ENCODE results near the gene ZNF408.

Gene ZNF408

DNA sequence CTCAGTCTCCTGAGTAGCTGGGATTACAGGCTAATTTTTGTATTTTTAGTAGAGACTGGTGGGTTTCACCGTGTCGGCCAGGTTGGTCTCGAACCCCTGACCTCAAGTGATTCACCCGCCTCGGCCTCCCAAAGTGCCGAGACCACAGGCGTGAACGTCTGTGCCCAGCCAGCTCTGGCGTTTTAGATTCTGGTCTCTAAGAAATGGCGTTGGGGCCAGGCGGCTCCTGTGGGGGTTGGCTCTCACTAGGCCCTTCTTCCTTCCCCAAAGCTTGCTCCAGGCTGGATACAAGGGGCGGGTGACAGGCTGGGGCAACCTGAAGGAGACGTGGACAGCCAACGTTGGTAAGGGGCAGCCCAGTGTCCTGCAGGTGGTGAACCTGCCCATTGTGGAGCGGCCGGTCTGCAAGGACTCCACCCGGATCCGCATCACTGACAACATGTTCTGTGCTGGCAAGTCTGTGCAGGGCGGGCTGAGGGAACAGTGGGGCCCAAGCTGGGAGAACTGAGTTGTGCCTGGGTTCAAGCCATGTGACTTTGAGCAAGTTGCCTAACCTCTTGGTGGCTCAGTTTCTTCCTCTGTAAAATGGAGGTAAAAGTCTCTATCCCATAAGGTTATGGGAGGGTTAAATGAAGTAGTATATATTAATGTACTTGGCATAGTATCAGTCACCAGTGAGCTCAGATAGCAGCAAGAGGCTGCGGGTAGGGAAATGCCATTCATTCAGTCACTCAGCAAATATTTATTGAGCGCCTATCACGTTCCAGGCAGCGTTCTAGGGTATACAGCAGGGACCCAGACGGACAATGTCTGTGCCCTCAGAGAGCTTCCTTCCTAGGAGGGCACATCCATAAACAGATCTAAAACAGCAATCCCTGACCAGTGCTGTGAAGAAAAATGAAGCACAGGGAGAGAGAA lies 28.5 kb downstream of the ZNF408 start:
- no peak for DNase-seq

DNA sequence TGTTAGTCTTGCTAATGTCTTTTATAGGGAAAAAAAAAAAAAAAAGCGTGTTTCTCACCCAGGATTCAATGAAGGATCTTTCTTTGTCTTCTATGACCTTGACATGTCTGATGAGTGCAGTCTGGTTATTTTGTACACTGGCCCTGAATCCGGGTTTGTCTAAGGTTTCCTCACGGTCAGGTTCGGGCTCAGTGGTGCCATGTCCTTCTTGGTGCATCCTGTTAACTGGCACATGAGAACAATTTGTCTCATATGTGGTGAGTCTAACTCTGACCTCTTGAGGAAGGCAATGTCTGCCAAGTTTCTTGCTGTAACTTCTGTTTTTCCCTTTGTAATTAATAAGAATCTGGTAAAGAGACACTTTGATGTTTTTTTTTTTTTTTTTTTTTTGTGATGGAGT lies 30.7 kb downstream of the ZNF408 start:
- DNase-seq = no peak

- no peak for DNase-seq
These were observed 32.4 kb downstream of the ZNF408 start for GRCh38 chr11:46733234-46733633.

DNA sequence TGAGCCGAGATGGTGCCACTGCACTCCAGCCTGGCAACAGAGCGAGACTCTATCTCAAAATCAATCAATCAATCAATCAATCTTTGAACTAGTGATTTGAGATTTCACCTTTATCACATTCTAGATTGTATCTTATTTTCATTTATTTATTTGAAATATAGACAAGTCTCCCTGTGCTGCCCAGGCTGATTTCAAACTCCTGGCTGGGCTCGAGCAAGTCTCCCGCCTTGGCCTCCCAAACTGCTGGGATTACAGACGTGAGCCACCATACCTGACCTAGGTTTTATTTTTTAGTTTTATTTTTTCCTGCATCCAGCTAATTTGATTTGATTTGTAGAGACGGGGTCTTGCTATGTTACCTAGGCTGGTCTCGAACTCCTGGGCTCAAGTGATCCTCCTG lies 35.3 kb downstream of the ZNF408 start:
- DNase-seq = no peak

- no peak for DNase-seq
These were observed 35.8 kb downstream of the ZNF408 start for GRCh38 chr11:46736615-46737014.

DNA sequence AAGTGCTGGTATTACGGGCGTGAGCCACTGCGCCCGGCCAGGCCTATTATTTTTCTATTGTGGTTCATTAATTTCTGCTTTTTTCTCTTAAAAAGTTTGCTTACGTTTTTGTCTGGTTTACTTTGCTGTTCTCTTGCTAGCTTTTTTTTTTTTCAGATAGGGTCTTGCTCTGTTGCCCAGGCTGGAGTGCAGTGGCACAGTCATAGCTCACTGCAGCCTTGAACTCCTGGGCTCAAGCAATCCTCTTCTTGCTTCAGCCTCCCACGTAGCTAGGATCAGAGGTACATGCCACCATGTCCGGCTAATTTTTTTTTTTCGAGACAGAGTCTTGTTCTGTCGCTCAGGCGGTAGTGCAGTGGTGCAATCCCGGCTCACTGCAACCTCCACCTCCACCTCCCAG lies 36.9 kb downstream of the ZNF408 start:
- no peak for DNase-seq

- DNase-seq = no peak
These were observed 38.1 kb downstream of the ZNF408 start for GRCh38 chr11:46738887-46739286.

DNA sequence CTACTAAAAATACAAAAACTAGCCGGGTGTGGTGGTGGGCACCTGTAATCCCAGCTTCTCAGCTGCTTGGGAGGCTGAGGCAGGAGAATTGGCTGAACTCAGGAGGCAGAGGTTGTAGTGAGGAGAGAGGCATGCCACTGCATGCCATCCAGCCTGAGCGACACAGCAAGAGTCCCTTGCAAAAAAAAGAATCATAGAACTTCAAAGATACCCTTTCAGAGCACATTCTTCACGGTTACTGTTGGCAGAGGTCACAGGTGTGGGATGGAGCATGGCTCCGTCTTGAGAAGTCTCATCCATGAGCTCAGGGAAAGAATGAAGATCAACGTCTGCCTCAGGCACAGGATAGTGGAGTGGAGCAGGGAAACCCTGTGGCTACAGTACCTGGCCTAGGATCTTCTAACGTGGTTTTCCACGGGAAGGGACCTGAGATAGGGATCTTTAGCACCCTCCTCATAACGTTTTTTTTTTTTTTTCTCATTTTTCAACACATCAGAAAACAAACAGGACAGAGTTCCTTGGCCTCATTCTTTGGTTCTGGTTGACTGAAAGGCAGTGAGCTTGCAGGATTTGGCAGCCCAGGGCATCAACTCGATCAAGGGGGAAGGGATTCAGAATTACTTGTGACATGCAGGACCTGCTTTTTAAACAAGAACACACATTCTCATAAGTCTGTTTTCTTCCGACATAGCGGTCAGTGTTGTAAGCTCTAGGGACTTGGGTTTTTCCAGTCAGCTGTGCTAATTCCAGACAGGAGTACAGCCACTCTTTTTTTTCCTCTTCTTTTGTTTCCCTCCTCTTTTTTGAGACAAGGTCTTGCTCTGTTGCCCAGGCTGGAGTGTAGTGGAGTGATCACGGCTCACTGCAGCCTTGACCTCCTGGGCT lies 41.0 kb downstream of the ZNF408 start:
- DNase-seq = no peak

DNA sequence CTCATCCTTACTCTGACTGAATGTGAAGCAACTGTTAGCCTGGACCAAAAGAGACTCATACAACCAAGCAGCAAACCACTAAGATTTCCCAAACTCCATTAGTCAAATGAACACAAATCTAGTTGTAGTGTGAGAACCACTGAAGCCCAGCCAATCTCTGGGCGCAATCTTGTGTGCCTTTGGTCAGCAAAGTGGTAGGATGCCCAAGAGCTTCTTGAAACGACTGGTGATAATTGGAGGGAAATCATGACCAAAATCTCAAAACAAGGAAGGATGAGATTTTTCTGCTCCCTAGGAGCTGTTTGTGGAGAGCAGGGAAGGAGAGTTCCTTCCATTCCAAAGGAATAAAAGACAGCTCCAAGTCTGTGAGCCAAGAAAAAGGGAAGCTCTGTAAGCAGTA lies 42.2 kb downstream of the ZNF408 start:
- DNase-seq = no peak

DNA sequence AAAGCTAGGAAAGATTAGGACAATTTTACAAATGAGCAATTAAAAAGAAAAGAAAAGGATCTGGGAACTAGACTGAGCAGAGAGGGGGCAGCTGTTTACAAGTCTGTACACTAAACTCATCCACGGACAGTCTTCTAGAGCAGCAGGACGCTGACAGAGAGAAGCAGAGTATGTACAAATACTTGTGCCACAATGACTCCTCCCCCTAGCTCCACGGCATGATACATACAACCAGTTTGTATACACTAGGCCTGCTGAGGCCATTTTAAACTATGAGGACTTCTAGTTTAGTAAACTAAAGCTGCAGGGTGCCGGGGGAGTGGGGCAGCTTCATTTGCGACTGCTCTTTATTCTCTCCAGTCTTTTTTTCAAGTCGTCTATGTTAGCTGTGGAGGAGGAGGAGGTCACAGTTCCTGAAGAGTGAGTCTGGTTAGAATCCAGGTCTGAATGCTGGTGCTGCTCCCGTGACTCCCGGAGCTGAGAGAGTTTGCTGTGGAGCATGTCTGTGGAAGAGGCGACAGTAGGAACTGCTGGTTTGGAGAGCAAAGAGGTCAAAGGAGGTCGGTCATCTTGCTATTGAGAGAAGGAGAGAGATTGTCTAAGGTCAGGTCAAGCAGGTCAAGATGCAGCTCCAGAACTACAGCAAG lies 43.0 kb downstream of the ZNF408 start:
- no peak for DNase-seq

GRCh38 chr11:46745328-46745727 lies 44.5 kb downstream of the ZNF408 start:
- DNase-seq = no peak

- DNase-seq = no peak
These were observed 45.2 kb downstream of the ZNF408 start for GRCh38 chr11:46745995-46746394.

DNA sequence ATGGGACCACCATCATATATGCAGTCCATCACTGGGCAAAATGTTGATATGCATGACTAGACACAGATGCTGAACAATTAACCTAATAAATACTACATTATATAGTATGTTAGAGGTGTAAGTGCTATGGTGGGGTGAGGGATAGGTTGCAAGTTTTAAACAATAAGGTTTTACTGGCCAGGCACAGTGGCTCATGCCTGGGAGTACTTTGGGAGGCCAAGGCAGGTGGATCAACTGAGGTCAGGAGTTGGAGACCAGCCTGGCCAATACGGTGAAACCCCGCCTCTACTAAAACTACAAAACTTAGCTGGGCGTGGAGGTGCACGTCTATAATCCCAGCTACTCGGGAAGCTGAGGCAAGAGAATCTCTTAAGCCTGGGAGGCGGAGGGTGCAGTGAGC lies 46.3 kb downstream of the ZNF408 start:
- no peak for DNase-seq
